OCI-LY7 (cell line): ENCODE data around the gene PNMA8C.

ENCODE experiments used
- CTCF ChIP-seq: fragments of 200-600 bp; sonication (generic); conservative IDR thresholded peaks from 2 replicates; pipeline ENCODE4 v1.5.1; 2014; ENCODE audit warnings: mild to moderate bottlenecking, antibody characterized with exemption, low read length, moderate library complexity, mixed read lengths
- EZH2phosphoT487 ChIP-seq: fragments of 200-600 bp; sonication (generic); IDR thresholded peaks from 2 replicates; pipeline ENCODE4 v1.6.1; 2018; ENCODE audit warnings: low read depth, borderline replicate concordance, mild to moderate bottlenecking, mixed run types, antibody characterized with exemption, low read length, moderate library complexity, mixed read lengths

GRCh38 chr19:46474211-46474610, 45.5 kb upstream of the PNMA8C start:
- TF ChIP-seq CTCF = no peak
- no peak for TF ChIP-seq EZH2phosphoT487
